DMS 273 (cell line): ENCODE measurements around the gene DIDO1.
A peak's percentile ranks its signal among the peaks of the same experiment; 100 is the strongest.
"Not testable (repeated sequence)": the region's sequence is repeated elsewhere in the genome, so short reads cannot be mapped to it uniquely, and the experiment has no call there.

Source experiments
- DNase-seq: peaks from one replicate; lab custom pipeline; 2025; ENCODE audit not compliant: unreplicated experiment; lab: John Stamatoyannopoulos, UW

The DIDO1 gene

GRCh38 chr20:62931464-62931863 is 5.2 kb upstream of the DIDO1 start:
- no peak for DNase-seq

GRCh38 chr20:62929051-62929538 is 2.8 kb upstream of the DIDO1 start:
- DNase-seq: no peak

- DNase-seq: no peak
Observed at GRCh38 chr20:62928246-62928939, 2.1 kb upstream of the DIDO1 start.

- DNase-seq: no peak
Observed at GRCh38 chr20:62927128-62927705, 912 bp upstream of the DIDO1 start.

GRCh38 chr20:62925420-62926228 is 681 bp downstream of the DIDO1 start:
- peak; percentile 64 for DNase-seq

- DNase-seq: no peak
Observed at GRCh38 chr20:62925076-62925419, 1.3 kb downstream of the DIDO1 start.

- peak; percentile 56 for DNase-seq
Observed at GRCh38 chr20:62924442-62925075, 1.7 kb downstream of the DIDO1 start.

GRCh38 chr20:62923669-62924441 is 2.5 kb downstream of the DIDO1 start:
- no peak for DNase-seq

GRCh38 chr20:62923059-62923668 is 3.1 kb downstream of the DIDO1 start:
- not testable (repeated sequence) for DNase-seq

GRCh38 chr20:62922451-62922921 is 3.8 kb downstream of the DIDO1 start:
- no peak for DNase-seq

- peak; percentile 80 for DNase-seq
Observed at GRCh38 chr20:62921119-62921687, 5.1 kb downstream of the DIDO1 start.

- no peak for DNase-seq
Observed at GRCh38 chr20:62920039-62920645, 6.2 kb downstream of the DIDO1 start.

- DNase-seq: no peak
Observed at GRCh38 chr20:62918831-62919230, 7.5 kb downstream of the DIDO1 start.

- DNase-seq: no peak
Observed at GRCh38 chr20:62918147-62918546, 8.2 kb downstream of the DIDO1 start.

- no peak for DNase-seq
Observed at GRCh38 chr20:62917720-62918119, 8.6 kb downstream of the DIDO1 start.

GRCh38 chr20:62916703-62917476 is 9.4 kb downstream of the DIDO1 start:
- DNase-seq: no peak

- DNase-seq: peak; percentile 56
Observed at GRCh38 chr20:62914970-62915457, 11.3 kb downstream of the DIDO1 start.

- no peak for DNase-seq
Observed at GRCh38 chr20:62914436-62914835, 11.9 kb downstream of the DIDO1 start.
